T-cell (primary cell): Measurements from ENCODE around the gene GSG1L2. TPM values are rescaled to one million over a fixed set of nuclear protein-coding genes. Genes with fewer than 3 reads are reported as not detected.

Experiments
- ATAC-seq, 4 experiments: fragments of 200-7000 bp in 3 of 4; fragments of 150-1000 bp in 1 of 4; cut with Tn5 transposase; replicated peaks in 1 of 4; 1 replicate in 3 of 4; 2 replicates in 1 of 4; pipeline ENCODE4 v1.10.0; 2021; ENCODE audit warnings: moderate library complexity in 3 of 4, mild to moderate bottlenecking in 2 of 4, moderate number of reproducible peaks in 1 of 4
- CTCF ChIA-PET, 2 donors: fragments of 300-600 bp; sonication (Branson Sonifier 250); formaldehyde crosslinking; loops; one replicate each; lab custom pipeline; 2022; ENCODE audit warnings: antibody characterized with exemption in 2 of 2; lab: Charles Lee
- POLR2A ChIA-PET, 2 donors: fragments of 300-600 bp; sonication (Branson Sonifier 250); formaldehyde crosslinking; loops; one replicate each; lab custom pipeline; 2022; ENCODE audit warnings: antibody characterized with exemption in 2 of 2; lab: Charles Lee
- DNase-seq, 35 experiments: peaks; one replicate each; pipeline versions ENCODE4 v3.0.0 to v3.0.0-alpha.2; 2013 to 2023
- H3K27ac ChIP-seq: one replicate; pipeline ENCODE4 v1.5.1; 2013; ENCODE audit warnings: low read length
- H3K27me3 ChIP-seq, 2 experiments: replicated peaks in 1 of 2; 1 replicate in 1 of 2; 2 replicates in 1 of 2; pipeline versions ENCODE4 v1.6.1 to v1.7.0; 2013; ENCODE audit warnings: low read length in 1 of 2, mixed read lengths in 1 of 2; ENCODE audit not compliant: control insufficient read depth in 2 of 2, insufficient read depth in 2 of 2; ENCODE audit errors: extremely low read depth in 1 of 2
- H3K36me3 ChIP-seq, 2 donors: 1 replicate in 1 of 2; 2 replicates in 1 of 2; pipeline versions ENCODE4 v1.6.1 to v1.7.0; 2013; ENCODE audit warnings: low read length in 1 of 2; ENCODE audit not compliant: control insufficient read depth in 2 of 2, insufficient read depth in 1 of 2; ENCODE audit errors: extremely low read depth in 1 of 2
- H3K4me1 ChIP-seq, 2 experiments: 1 replicate in 1 of 2; 2 replicates in 1 of 2; pipeline versions ENCODE4 v1.6.1 to v1.7.0; 2013; ENCODE audit warnings: low read length in 2 of 2, mixed read lengths in 1 of 2; ENCODE audit not compliant: insufficient read depth in 2 of 2, control insufficient read depth in 1 of 2; ENCODE audit errors: extremely low read depth in 1 of 2
- H3K4me3 ChIP-seq, 2 donors: 1 replicate in 1 of 2; 2 replicates in 1 of 2; pipeline versions ENCODE4 v1.5.1 to v1.7.0; 2013; ENCODE audit warnings: mild to moderate bottlenecking in 2 of 2, low read length in 1 of 2, moderate library complexity in 1 of 2; ENCODE audit not compliant: control insufficient read depth in 1 of 2; ENCODE audit errors: extremely low read depth in 1 of 2
- H3K9me3 ChIP-seq: 2 replicates; pipeline ENCODE4 v1.7.0; 2013
- H3K27ac Mint-ChIP-seq, 2 donors: one replicate each; pipeline ENCODE4 v1.8.0; 2020 to 2021; ENCODE audit warnings: mild to moderate bottlenecking in 2 of 2, mixed read lengths in 2 of 2
- H3K27me3 Mint-ChIP-seq, 2 donors: one replicate each; pipeline ENCODE4 v1.8.0; 2021 to 2022; ENCODE audit warnings: mixed read lengths in 2 of 2
- H3K36me3 Mint-ChIP-seq: one replicate; pipeline ENCODE4 v1.8.0; 2021; ENCODE audit warnings: mixed read lengths
- H3K4me1 Mint-ChIP-seq, 3 donors: one replicate each; pipeline ENCODE4 v1.8.0; 2020 to 2022; ENCODE audit warnings: mixed read lengths in 3 of 3, mild to moderate bottlenecking in 1 of 3
- H3K4me3 Mint-ChIP-seq, 3 donors: one replicate each; pipeline ENCODE4 v1.8.0; 2020 to 2022; ENCODE audit warnings: mild to moderate bottlenecking in 3 of 3, mixed read lengths in 3 of 3, moderate library complexity in 3 of 3
- H3K9me3 Mint-ChIP-seq, 3 donors: one replicate each; pipeline ENCODE4 v1.8.0; 2020 to 2022; ENCODE audit warnings: mixed read lengths in 3 of 3
- WGBS: methylation state at CpG from one replicate; pipeline ENCODE4 v1.1.5; 2013; ENCODE audit warnings: missing lambda C conversion rate; ENCODE audit not compliant: insufficient coverage; 5-methylcytosine and 5-hydroxymethylcytosine counted together
- total RNA-seq, 35 experiments: library from RNA in 6 of 35; stranded (reverse) in 6 of 35; fragments of 120-200 nt in 1 of 35; gene quantifications; one replicate each; pipeline versions ENCODE4 v1.2.1 to v1.2.4 and lab custom pipeline; 2013 to 2026

Gene GSG1L2
- total RNA-seq, 5 donors from 2014 or later (not counting 1 experiment from before 2014, with no cell fraction given), result not detected

DNA sequence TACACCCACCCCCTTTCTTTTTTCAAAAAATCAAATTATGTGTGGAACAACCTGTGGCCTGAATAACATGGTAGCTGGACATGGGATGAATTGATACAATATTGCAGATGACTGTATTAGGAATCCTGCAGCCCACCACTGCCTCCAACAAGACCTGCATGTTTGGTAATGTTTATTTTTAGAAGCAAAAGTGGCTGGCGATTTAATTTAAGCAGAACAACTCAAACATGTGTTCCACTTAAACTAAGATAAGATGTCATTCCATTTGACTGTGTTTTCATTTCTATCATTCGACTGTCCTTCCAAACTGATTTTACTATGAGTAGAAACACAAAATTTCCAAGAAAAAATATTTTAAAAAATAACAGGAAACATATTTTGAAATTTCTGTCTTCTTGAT lies 20.4 kb downstream of the GSG1L2 start:
- H3K27me3 ChIP-seq, result peaks cover 0 to 16% of the 10 kb centered on the region in 2 experiments
- Mint-ChIP-seq H3K4me3 (no peak overlapping the region), H3K9me3 (peaks cover 0 to 2% (median 0%) of the 10 kb centered on the region in 3 donors), H3K27ac (no peak overlapping the region), H3K4me1 (no peaks in the 10 kb centered on the region), H3K27me3 (peaks cover 23 to 24% of the 10 kb centered on the region in 2 donors), H3K36me3 (no peaks in the 10 kb centered on the region)
- H3K27ac ChIP-seq, result no peak overlapping the region
- no peak for DNase-seq
- POLR2A ChIA-PET, result no interaction called here
- WGBS, result no CpG with 5 or more reads among the region's 2 CpGs
- no peak for ATAC-seq
- no peak overlapping the region for H3K4me3 ChIP-seq
- no peaks in the 10 kb centered on the region for H3K36me3 ChIP-seq
- H3K9me3 ChIP-seq, result no peaks in the 10 kb centered on the region
- CTCF ChIA-PET, result no interaction called here
- no peaks in the 10 kb centered on the region for H3K4me1 ChIP-seq

DNA sequence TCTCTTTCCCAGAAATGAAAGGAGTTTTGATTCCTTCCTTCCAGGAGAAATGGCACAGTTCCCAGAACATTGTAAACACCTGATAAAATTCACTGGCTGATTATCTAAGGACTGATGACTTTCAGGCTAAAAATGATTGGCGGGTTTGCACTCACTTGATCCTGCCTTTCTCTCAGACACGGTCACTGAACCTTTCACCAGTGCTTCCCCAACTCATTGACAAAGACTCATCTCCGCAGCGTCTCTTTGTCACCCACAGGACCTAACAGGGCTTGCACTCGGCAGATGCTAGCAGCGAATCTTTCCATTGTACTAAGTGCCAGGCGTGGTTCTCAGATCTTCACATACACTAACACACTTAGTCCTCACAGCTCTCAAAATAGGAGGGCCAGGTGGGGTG lies 23.2 kb downstream of the GSG1L2 start:
- H3K27me3 Mint-ChIP-seq, result peaks cover 23 to 29% of the 10 kb centered on the region in 2 donors
- H3K36me3 Mint-ChIP-seq, result no peaks in the 10 kb centered on the region
- no peak overlapping the region for H3K27ac ChIP-seq
- H3K4me3 Mint-ChIP-seq, result no peak overlapping the region
- 87% methylated on average over 7 of the region's 7 CpGs for WGBS
- H3K4me1 Mint-ChIP-seq, result no peaks in the 10 kb centered on the region
- H3K9me3 ChIP-seq, result no peaks in the 10 kb centered on the region
- POLR2A ChIA-PET, result no interaction called here
- no peaks in the 10 kb centered on the region for H3K4me1 ChIP-seq
- no peak overlapping the region for H3K4me3 ChIP-seq
- CTCF ChIA-PET, result no interaction called here
- H3K27ac Mint-ChIP-seq, result no peak overlapping the region
- DNase-seq, result no peak
- H3K9me3 Mint-ChIP-seq, result peaks cover 0 to under 1% (median 0%) of the 10 kb centered on the region in 3 donors
- no peak for ATAC-seq
- H3K36me3 ChIP-seq, result no peaks in the 10 kb centered on the region
- H3K27me3 ChIP-seq, result peaks cover 0 to 13% of the 10 kb centered on the region in 2 experiments

DNA sequence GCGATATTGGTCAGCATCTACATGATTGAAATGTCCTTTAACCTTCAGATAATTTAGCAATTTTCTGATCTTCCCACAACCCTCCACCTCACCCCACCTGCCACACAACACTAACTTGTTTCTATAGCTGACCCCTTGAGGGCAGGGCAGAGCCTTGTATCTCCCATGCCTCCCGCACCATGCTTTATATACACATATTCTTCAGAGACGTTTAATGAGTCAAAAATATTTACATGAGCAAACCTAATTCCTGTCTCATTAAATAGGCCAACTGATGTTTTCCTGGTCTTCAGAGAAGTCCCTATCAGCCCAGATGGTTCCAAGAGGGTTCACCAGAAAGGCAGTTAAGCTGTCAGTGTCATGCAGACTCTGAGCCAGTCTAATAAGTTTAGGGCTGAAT lies 23.9 kb downstream of the GSG1L2 start:
- CTCF ChIA-PET, result no interaction called here
- no peaks in the 10 kb centered on the region for H3K36me3 Mint-ChIP-seq
- no peak overlapping the region for H3K27ac Mint-ChIP-seq
- Histone ChIP-seq H3K27me3 (peaks cover 0 to 10% of the 10 kb centered on the region in 2 experiments), H3K9me3 (no peaks in the 10 kb centered on the region), H3K27ac (no peak overlapping the region), H3K4me1 (no peaks in the 10 kb centered on the region), H3K4me3 (no peak overlapping the region), H3K36me3 (no peaks in the 10 kb centered on the region)
- H3K27me3 Mint-ChIP-seq, result peaks cover 19 to 24% of the 10 kb centered on the region in 2 donors
- H3K4me3 Mint-ChIP-seq, result no peak overlapping the region
- no peak for ATAC-seq
- no peak for DNase-seq
- POLR2A ChIA-PET, result no interaction called here
- H3K9me3 Mint-ChIP-seq, result no peaks in the 10 kb centered on the region
- 78% methylated on average over 3 of the region's 3 CpGs for WGBS
- no peaks in the 10 kb centered on the region for H3K4me1 Mint-ChIP-seq

- 93% methylated on average over 13 of the region's 15 CpGs for WGBS
- Histone ChIP-seq H3K36me3 (no peaks in the 10 kb centered on the region), H3K9me3 (no peaks in the 10 kb centered on the region), H3K27ac (no peak overlapping the region), H3K27me3 (no peaks in the 10 kb centered on the region), H3K4me3 (no peak overlapping the region), H3K4me1 (no peaks in the 10 kb centered on the region)
- no peak overlapping the region for H3K4me3 Mint-ChIP-seq
- no peak overlapping the region for H3K27ac Mint-ChIP-seq
- H3K36me3 Mint-ChIP-seq, result no peaks in the 10 kb centered on the region
- H3K9me3 Mint-ChIP-seq, result no peaks in the 10 kb centered on the region
- H3K4me1 Mint-ChIP-seq, result no peaks in the 10 kb centered on the region
- ATAC-seq, result no peak
- ChIA-PET POLR2A (no interaction called here), CTCF (interaction anchor here in 1 of 2 donors (0.5 kb wide), 1 partner anchor 33 kb away, joined by 3 read pairs; no protein-coding TSS in a partner anchor)
- H3K27me3 Mint-ChIP-seq, result peaks cover 9 to 15% of the 10 kb centered on the region in 2 donors
- no peak for DNase-seq
Measured at GRCh38 chr17:9792181-9792840, 29.6 kb downstream of the GSG1L2 start.

DNA sequence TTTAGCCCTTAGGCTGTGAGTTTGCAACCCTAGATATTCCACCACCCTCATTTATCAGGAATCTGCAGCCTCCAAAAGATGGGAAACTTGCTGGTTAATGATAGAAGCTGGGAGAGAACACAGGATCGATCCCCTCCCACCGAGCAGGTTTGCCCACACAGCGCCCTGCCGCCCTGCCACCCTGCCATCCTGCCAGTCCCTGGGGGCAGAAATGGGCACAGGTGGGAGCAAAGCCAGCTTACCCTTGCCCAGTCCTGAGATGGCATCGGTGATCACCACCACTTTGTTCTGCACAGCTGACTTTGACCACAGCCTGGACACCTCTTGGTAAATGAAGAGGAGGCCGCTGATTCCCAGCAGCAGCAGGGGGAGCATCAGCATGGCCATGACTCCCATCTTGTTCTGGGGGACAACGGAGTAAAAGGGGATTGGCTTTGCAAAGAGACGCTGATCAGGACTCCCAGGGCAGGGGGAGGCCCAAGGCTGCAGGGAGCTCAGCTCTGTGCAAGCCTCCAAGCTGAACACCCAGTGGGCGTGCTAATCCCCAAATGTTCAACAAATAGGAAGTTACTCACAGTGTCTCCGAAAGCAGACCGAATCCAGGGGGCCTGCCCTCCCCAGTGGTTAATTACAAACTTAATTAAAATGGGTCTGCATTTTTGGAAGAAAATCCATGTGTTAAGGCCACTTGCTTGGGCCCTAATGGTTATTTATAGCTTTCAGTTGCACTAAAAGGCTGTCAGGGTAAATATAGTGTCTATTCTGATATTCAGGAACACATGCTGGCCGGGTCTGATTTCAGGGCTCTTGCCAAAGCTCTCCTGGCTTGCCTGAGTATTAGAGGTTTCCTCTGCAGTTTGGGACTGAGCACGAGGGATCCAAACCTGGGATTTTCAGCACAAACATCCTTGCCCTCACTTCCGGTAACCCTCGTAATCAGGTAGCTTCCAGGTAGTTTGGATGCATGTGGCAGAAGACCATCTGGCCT lies 30.7 kb downstream of the GSG1L2 start, which contains the start of gene DHRS7C:
Gene DHRS7C (minus strand): TSS at position 704 of the 988 bp plus-strand sequence. CDS start 308 bp downstream, at position 396.
- H3K4me1 ChIP-seq, result no peaks in the 10 kb centered on the region
- no peak for DNase-seq
- no peaks in the 10 kb centered on the region for H3K27me3 ChIP-seq
- H3K4me3 ChIP-seq, result no peak within 1 kb of the TSS
- Mint-ChIP-seq H3K9me3 (no peaks in the 10 kb centered on the region), H3K4me3 (no peak within 1 kb of the TSS), H3K27ac (no peak within 1 kb of the TSS), H3K27me3 (peaks cover 6 to 10% of the 10 kb centered on the region in 2 donors), H3K4me1 (no peaks in the 10 kb centered on the region), H3K36me3 (no peaks in the 10 kb centered on the region)
- 80% methylated on average over 10 of the region's 15 CpGs for WGBS
- no peak within 1 kb of the TSS for H3K27ac ChIP-seq
- CTCF ChIA-PET, result no interaction called here
- no peaks in the 10 kb centered on the region for H3K9me3 ChIP-seq
- POLR2A ChIA-PET, result no interaction called here
- H3K36me3 ChIP-seq, result no peaks in the 10 kb centered on the region
- ATAC-seq, result no peak

DNA sequence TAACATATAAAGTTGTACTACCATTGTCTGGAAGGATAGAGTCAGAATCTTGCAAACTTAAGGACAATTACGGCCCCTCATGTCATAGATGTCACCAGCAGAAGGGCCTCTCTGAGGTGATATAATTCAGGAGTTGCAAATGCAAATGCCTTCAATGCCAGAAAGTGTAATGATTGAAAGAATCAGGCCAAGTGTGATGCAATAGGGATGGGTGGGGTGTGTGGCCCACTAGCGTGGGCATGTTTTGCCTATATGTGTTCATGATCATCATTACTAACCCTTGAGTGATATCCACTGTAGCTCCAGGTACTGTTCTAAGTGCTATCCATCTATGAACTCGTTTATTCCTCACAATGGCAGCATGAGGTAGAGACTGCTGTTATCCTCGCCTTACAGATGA lies 31.6 kb downstream of the GSG1L2 start:
- no peak overlapping the region for H3K4me3 Mint-ChIP-seq
- no peaks in the 10 kb centered on the region for H3K36me3 ChIP-seq
- H3K27me3 ChIP-seq, result peaks cover 0 to under 1% of the 10 kb centered on the region in 2 experiments
- no peaks in the 10 kb centered on the region for H3K4me1 ChIP-seq
- H3K27me3 Mint-ChIP-seq, result peaks cover 8 to 9% of the 10 kb centered on the region in 2 donors
- no peak for DNase-seq
- H3K27ac ChIP-seq, result no peak overlapping the region
- no peak overlapping the region for H3K27ac Mint-ChIP-seq
- no peaks in the 10 kb centered on the region for H3K9me3 Mint-ChIP-seq
- H3K36me3 Mint-ChIP-seq, result no peaks in the 10 kb centered on the region
- 86% methylated on average over 1 of the region's 4 CpGs for WGBS
- H3K9me3 ChIP-seq, result no peaks in the 10 kb centered on the region
- ChIA-PET POLR2A (no interaction called here), CTCF (no interaction called here)
- no peak for ATAC-seq
- no peak overlapping the region for H3K4me3 ChIP-seq
- H3K4me1 Mint-ChIP-seq, result no peaks in the 10 kb centered on the region
